Activated CD8-positive, alpha-beta memory T cell treated with anti-CD3 and anti-CD28 coated beads for 36 hours (primary cell): ENCODE measurements around the gene CD302. TPM values are rescaled to one million over a fixed set of nuclear protein-coding genes. Genes with fewer than 3 reads are reported as not detected.

Experiments
- total RNA-seq, 2 experiments: library from RNA; stranded (reverse); gene quantifications; one replicate each; pipeline ENCODE4 v1.2.3, GENCODE V29; 2021

CD302 gene
- total RNA-seq, 2 experiments from 2014 or later = 0.53 to 0.61 TPM

Other genes starting within 250 kb of the CD302 start
- 10 to 100 TPM; 10.1 to 10.2 TPM for gene BAZ2B, start 181.7 kb downstream of the CD302 start, total RNA-seq
- 10 to 100 TPM; 69.8 to 72.8 TPM for gene MARCHF7, start 85.7 kb downstream of the CD302 start, total RNA-seq
- 10 to 100 TPM; 33.2 to 33.7 TPM for gene LY75, start 106.5 kb upstream of the CD302 start, total RNA-seq